SK-N-MC (cell line): Measurements from ENCODE around the gene CRTC2.
"Not testable (repeated sequence)": the region's sequence is repeated elsewhere in the genome, so short reads cannot be mapped to it uniquely, and the experiment has no call there.

Source experiments
- EZH2 ChIP-seq: fragments of 200-600 bp; sonication (generic); IDR thresholded peaks from one replicate; pipeline ENCODE4 v1.6.1; 2017; ENCODE audit warnings: antibody characterized with exemption
- FOXP2 ChIP-seq: optimal IDR thresholded peaks from 2 replicates; pipeline ENCODE3; 2011; ENCODE audit warnings: mild to moderate bottlenecking, moderate library complexity; ENCODE audit not compliant: insufficient read depth; ENCODE audit errors: extremely low read length, control extremely low read depth
- POLR2AphosphoS5 ChIP-seq: IDR thresholded peaks from 2 replicates; pipeline ENCODE4 v1.6.1; 2012; ENCODE audit warnings: mild to moderate bottlenecking, low read depth, low read length, borderline replicate concordance

GRCh38 chr1:153979091-153979490 lies 20.7 kb upstream of the CRTC2 start:
- not testable (repeated sequence) for TF ChIP-seq POLR2AphosphoS5, EZH2, FOXP2
